HG02840 (cell line): ENCODE data around the gene WDPCP.
A peak's percentile ranks its signal among the peaks of the same experiment; 100 is the strongest.
"Not testable (repeated sequence)": the region's sequence is repeated elsewhere in the genome, so short reads cannot be mapped to it uniquely, and the experiment has no call there.

Experiments
- ATAC-seq: cut with Tn5 transposase; IDR thresholded peaks from one replicate; pipeline ENCODE4 v1.9.1; 2021; ENCODE audit warnings: mild to moderate bottlenecking, moderate library complexity, moderate number of reproducible peaks; ENCODE audit not compliant: unreplicated experiment, low FRiP score

WDPCP gene

DNA sequence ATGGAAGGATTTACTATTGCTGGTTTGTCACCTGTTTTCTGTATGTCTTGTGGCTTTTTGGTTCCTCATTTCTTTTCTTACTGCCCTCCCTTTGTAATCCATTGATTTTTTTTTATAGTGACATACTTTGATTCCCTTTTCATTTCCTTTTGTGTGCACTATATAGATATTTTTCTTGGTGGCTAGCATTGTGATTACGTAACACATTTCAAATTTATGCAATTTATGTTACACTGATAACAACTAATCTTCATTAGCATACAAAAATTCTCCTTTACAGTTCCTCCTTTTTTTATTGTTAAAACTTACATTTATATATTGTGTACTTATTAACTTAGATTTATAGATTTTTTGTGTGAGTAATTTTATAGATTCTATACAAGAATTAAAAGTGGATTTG lies 457.1 kb downstream of the WDPCP start:
- ATAC-seq, result no peak

DNA sequence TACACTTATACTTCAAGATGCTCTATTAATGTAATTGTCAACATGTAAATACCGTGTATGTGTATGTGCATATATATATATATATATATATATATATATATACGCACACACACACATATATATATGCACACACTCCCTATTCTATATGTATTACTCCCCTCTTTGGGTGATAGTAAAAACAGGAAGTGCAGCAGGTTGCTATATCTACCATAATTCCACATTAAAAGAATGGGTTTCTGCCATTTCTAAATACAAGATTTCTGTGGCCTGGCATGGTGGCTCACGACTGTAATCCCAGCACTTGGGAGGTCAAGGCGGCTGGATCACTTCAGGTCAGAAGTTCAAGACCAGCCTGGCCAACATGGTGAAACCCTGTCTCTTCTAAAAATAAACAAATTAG lies 460.7 kb downstream of the WDPCP start:
- ATAC-seq, result no peak

DNA sequence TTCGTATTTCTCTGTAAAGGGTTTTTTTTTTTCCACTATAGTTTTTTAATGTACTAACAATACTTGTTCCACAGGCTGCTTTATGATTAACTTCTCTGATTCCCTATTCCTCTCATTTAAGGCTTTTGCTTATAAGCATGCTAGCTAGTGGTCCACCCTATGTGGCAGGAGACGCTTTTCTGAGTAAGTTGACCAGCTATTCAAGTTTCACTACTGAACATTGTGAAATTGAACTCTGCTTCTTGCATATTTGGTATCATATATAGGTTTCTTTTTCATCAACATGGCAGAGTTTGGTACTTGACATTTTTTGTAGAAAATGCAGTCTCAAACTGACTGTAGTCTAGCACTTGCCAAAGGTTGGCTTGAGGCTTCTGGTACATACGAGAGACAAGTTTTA lies 463.4 kb downstream of the WDPCP start:
- peak; percentile 64 for ATAC-seq

DNA sequence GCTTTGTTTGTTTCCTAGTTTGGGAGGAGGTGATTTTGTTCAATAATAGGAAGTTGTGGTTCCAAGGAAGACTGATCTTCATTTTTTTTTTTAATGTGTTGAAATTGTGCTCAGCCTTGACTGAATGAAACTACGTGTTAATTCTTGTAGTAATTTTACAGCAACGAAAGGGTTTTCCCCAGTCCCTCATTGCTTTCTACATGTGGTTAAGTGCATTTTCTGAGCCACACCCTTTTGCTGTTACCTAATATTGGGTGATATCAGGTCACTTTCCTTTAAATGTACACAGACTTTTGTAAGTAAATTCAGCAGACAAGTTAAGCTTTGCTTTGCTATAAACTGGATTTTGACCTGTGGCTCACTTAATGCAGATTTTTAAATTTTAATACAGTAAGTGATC lies 464.1 kb downstream of the WDPCP start:
- ATAC-seq, result no peak

DNA sequence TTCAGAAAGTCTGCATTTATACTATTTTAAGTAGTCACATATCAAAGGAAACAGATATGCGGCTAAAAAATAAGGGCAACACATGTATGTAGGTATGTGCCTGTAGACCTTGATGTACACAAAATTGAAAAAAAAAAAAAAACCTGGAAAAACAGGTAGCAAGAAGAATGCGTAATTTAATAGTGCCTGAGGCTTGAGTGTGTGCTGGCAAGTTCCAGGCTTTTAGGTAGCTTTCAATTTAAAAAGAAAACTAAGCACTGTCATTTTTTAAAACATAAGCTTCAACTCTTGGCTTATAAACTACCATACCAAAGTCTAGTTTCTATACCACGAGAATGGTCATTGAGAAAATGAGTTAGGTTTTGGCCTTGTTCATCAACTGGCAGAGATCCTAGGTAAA lies 465.4 kb downstream of the WDPCP start:
- ATAC-seq, result no peak

DNA sequence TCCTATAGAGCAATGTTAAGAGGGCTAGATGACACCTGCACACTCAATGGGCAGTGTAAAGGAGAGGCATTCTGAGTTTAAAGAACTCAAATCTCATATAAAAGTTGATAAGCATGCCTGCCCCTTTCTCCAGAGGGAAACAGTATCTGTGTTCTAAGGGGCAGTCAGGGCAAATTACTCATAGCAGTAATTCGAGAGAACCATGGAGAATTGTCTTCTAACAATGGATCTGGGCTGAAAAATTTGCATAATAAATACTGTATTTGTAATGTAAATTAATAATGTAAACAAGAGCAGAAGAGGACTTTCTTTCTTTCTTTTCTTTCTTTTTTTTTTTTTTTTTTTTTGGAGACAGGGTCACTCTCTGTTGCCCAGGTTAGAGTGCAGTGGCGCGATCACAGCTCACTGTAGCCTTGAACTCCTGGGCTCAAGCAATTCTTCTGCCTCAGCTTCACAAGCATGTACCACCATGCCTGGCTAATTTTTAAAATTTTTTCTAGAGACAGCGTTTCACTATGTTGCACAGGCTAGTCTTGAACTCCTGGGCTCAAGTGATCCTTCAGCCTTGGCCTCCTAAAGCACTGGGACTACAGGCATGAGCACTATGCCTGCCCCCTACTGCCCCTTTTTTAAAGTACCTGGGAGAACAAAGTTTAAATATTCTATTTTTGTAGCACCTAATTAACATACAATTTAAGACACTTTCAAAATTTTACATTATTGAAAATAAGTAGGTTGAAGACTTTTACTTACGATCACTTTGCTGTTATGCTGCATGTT lies 467.0 kb downstream of the WDPCP start:
- no peak for ATAC-seq

DNA sequence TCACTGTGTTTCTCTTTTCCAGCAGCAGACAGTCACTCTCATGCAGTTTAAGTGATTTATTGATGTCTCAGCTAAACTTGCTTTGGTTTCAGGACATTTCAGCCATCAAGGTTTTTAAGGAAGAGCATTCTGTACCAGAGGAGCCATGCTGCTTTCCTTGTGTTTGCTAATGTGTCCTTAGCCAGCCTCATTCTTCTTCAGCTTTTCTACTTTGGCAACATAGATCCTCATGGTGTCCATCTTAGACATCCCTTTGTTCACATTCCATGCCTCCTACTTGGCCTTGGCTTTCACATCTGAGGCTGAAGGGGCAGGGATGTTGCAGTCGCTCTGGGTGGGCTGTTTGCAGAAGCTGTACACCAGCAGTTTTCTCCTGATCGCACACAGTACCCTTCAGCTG lies 469.5 kb downstream of the WDPCP start:
- ATAC-seq, result no peak

DNA sequence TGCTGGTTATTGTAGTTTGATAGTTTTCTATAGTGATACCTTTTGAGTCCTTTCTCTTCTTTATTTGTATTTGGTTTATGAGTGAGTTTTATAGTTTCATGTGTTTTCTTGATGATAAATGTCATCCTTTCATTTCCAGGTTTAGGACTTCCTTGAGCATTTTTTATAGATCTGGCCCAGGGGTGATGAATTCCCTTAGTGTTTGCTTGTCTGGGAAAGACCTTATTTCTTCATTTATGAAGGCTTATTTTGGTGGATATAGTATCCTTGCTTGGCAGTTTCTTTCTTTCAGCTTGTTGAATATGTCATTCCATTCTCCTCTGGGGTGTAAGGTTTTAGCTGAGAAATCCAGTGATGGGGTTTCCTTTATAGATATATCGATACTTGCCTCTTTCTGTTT lies 483.8 kb downstream of the WDPCP start:
- no peak for ATAC-seq

DNA sequence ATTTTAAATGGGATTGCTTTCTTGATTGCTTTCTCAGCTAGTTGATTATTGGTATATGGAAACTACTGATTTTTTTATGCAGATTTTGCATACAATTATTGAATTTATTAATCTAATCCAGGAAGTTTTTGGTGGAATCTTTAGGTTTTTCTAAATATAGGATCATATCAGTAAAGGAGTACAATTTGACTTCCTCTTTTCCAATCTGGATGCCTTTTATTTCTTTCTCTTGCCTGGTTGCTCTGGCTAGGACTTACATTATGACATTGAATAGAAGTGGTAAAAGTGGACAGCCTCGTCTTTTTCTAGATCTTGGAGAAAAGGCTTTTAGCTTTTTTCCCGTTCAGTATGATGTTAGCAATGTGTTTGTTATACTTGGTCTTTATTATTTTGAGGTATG lies 486.3 kb downstream of the WDPCP start:
- ATAC-seq, result no peak

DNA sequence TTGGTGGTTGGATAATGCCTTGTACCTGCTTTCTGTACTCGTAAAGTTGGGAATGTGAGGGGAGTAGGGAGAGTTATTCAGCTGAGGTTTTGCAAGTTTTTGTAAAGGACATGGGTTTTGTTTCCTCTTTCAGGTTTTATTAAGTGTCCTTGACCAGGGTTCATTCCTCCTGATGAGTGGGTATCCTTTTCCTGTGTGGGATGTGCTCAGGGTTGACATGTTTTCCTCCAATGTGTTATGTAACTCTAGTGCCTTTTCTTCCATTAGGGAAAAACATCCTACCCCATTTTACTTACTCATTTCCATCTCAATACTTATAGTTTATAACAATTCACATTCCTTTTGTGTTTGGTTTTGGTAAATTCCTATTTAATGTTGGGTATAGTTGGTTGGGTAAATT lies 489.2 kb downstream of the WDPCP start:
- no peak for ATAC-seq

DNA sequence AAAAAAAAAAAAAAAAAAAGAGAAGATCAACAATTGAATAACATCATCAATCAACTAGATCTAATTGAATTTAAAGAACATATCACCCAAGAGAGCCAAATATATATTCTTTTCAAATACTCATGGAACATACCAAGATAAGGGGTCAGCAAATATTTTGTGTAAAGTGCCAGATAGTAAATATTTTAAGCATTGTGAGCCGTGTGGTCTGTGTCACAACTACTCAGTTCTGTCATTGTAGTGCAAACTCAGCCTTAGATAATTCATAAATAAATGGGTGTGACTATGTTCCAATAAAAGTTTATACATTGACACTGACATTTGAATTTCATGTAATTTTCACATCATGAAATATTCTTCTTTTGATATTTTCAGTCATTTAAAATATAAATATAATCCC lies 491.8 kb downstream of the WDPCP start:
- ATAC-seq, result no peak

DNA sequence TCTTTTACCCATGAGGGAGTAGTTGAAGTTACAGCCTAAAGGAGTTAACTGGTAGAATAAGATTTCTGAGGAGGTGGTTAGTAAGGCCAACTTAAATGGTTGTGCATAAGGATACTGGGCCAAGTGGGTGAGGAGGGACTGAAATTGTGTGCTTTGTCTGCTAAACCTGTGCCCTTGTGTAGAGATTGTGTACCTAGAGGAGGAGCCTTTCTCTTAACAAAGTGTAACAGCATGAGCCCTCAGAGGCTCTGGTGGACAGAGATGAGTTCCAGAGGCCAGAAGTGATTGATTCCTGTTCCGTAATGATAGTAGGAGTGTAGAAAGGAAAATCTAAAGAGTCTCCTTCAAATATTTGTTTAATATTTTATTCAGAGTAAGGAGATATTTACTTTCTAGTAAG lies 494.8 kb downstream of the WDPCP start:
- ATAC-seq, result no peak

DNA sequence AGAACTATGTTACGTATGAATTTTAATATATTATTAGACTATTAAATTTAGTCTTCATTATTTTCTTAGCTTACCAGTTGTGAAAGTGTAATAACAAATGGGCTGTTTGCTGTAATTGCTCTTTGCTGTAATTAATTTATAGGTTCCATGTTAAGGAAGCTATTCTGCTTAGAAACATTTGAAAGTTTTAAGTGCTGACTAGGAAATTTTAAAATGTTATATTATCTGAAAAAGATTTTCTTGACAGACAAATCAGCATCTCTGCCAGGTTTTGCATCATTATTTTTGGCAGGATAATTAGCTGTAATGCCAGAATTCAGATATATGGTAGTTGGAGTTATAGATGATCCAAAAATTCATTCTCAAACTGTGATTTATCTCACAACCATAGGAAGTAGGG lies 495.4 kb downstream of the WDPCP start:
- no peak for ATAC-seq

DNA sequence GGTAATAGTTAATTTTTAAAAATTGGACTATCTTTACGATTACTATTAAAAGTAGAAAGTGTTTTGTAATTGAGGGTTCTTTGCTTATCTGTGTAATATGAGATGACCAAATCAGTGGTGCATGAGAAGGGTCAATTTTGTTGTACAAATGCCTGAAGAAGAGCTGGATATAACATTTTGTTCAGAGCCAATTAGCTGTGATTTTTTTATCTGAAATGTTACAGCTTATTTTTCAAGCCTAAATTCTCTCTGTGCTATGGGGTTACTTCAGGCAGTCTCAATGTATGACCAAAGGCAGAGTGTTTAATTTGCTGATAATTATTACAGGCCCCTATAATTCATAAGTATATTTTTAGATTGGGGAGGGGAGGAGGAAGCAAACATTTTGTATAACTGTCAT lies 495.9 kb downstream of the WDPCP start:
- ATAC-seq, result no peak

DNA sequence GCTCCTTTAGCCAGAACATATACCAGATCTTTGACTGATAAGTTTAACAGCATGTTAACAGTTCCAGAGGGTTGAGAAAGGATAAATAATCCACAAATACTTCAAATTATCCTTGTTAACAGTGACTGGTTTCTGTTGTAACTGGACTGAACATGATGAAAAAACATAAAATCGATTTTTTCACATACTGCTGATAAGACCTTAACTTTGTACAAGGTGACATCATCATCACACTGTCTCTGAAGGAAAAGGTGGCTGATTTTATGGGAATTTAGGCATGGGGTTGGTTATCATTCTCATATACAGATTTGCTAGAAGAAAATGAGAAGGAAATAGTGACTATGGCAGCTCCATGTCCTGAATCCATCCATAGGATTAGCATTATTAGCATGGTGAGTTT lies 501.6 kb downstream of the WDPCP start:
- no peak for ATAC-seq

DNA sequence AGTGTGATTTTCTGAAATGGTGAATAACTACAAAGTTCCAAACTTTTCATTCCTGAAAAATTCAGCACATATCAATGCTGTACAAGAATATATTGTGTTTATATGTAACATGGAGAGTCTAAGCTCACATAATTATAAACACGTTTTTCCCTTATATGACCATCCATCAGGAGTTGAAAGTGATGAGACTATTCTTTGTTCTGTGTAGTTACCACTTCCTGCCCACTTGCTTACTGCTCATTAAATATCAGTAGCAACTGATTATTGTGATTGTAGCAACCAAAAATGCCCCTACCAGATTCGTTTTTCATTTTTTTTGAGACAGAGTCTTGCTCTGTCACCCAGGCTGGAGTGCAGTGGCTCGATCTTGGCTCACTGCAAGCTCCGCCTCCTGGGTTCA lies 506.9 kb downstream of the WDPCP start:
- no peak for ATAC-seq

DNA sequence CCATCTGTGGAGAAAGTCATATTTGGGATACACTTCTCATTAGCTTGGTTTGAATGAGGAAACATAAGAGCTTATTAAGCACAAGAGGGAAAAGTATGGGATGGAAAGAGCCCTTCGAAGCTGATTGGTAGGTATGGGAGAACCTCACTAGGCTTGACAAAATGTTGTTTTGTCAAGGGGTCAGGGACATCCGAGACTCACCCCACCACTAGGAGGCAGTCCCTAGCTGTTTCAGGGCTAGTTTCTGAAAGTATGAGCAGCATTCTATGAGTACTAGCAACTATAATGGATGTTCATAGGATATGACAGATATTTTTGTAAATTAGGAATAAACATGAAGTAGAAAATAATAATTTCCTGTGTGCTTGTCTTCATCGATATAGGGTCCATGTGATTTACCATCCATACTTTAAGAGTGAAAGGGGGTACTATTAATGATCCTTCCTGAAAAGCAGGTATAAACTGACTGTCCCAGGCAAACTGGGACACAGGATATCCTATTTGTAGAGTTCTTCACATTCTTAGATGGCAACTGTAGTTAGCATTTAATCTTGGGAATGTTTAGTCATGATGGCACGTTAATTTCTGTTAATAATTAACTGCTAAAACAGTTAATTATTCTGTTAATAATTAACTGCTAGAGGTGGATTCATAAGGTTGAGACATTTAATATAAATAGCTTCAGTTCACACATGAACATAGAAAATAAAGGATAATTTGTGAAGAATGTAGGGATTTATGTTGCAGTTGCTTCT lies 509.2 kb downstream of the WDPCP start:
- no peak for ATAC-seq

DNA sequence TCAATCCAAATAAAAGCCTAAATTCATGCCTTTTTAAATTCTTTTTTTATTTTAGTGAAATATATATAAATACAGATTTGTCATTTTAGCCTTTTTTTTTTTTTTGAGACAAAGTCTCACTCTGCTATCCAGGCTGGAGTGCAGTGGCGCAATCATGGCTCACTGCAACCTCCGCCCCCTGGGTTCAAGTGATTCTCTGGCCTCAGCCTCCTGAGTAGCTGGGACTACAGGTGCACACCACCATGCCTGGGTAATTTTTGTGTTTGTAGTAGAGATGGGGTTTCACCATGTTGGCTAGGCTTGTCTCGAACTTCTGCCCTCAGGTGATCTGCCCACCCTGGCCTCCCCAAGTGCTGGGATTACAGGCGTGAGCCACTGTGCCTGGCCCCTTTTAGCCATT lies 513.9 kb downstream of the WDPCP start:
- ATAC-seq, result not testable (repeated sequence)

DNA sequence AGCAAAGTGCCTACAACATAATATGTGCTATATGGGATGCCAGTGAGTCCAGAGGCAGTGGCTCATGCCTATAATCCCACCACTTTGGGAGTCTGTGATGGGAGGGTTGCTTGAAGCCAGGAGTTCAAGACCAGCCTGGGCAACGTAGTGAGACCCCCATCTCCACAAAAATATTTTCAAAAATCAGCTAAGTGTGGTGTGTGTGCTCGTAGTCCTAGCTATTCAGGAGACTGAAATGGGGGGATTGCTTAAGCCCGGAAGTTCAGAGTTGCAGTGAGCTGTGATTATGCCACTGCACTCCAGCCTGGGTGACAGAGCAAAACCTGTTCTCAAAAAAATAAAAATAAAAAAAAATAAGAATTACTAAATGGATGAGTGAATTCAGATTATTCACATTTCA lies 514.3 kb downstream of the WDPCP start:
- no peak for ATAC-seq

DNA sequence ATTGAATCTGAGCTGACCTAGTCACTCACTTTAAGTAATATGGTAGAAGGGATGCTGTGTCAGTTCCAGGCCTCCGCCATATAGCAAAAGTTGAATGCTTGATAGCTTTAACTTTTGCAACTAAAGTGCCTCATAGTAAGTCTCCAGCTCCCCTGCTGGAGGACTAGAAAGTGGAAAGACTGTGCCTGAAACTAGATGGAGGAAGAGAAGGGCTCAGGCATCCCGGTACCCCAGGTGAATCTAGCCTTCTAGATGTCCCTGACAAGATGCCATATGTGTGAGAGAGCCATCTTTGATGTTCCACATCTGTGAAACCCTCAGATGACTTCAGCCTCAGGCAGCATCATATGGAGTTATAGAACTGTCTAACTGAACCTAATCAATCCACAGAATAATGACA lies 516.6 kb downstream of the WDPCP start:
- no peak for ATAC-seq
